Skeletal muscle satellite cell (primary cell): ENCODE measurements around the gene TAF1C.
A peak's percentile ranks its signal among the peaks of the same experiment; 100 is the strongest.
"Not testable (repeated sequence)": the region's sequence is repeated elsewhere in the genome, so short reads cannot be mapped to it uniquely, and the experiment has no call there.

Source experiments
- H3K27me3 ChIP-seq: 2 replicates; pipeline ENCODE4 v1.7.0; 2013; ENCODE audit warnings: low read length; ENCODE audit not compliant: control insufficient read depth, insufficient read depth
- H3K36me3 ChIP-seq: 2 replicates; pipeline ENCODE4 v1.7.0; 2013; ENCODE audit warnings: mild to moderate bottlenecking, control low read depth, low read length; ENCODE audit not compliant: insufficient read depth
- H3K4me1 ChIP-seq: 2 replicates; pipeline ENCODE4 v1.7.0; 2013; ENCODE audit warnings: low read length; ENCODE audit not compliant: control insufficient read depth, insufficient read depth
- H3K4me2 ChIP-seq: 2 replicates; pipeline ENCODE4 v1.7.0; 2013; ENCODE audit warnings: mild to moderate bottlenecking, low read length
- H3K4me3 ChIP-seq: 2 replicates; pipeline ENCODE4 v1.7.0; 2013; ENCODE audit warnings: low read length
- H3K9ac ChIP-seq: 2 replicates; pipeline ENCODE4 v1.7.0; 2013; ENCODE audit warnings: mild to moderate bottlenecking, low read depth, low read length, moderate library complexity
- H3K9me3 ChIP-seq: replicated peaks from 2 replicates; pipeline ENCODE4 v1.7.0; 2013; ENCODE audit warnings: mild to moderate bottlenecking, control low read depth, low read length

Gene TAF1C

GRCh38 chr16:84207879-84208278, 21.0 kb upstream of the TAF1C start:
- H3K9ac ChIP-seq: no peak overlapping the region
- no peak overlapping the region for H3K4me2 ChIP-seq
- peaks cover 20% of the 10 kb centered on the region for H3K27me3 ChIP-seq
- no peaks in the 10 kb centered on the region for H3K9me3 ChIP-seq
- no peak overlapping the region for H3K4me3 ChIP-seq
- H3K4me1 ChIP-seq: peaks cover 4% of the 10 kb centered on the region
- H3K36me3 ChIP-seq: no peaks in the 10 kb centered on the region

GRCh38 chr16:84207251-84207650, 20.4 kb upstream of the TAF1C start:
- no peak overlapping the region for H3K9ac ChIP-seq
- H3K4me1 ChIP-seq: peaks cover 4% of the 10 kb centered on the region
- no peak overlapping the region for H3K4me3 ChIP-seq
- H3K36me3 ChIP-seq: no peaks in the 10 kb centered on the region
- peaks cover 20% of the 10 kb centered on the region for H3K27me3 ChIP-seq
- H3K4me2 ChIP-seq: no peak overlapping the region
- H3K9me3 ChIP-seq: no peaks in the 10 kb centered on the region

DNA sequence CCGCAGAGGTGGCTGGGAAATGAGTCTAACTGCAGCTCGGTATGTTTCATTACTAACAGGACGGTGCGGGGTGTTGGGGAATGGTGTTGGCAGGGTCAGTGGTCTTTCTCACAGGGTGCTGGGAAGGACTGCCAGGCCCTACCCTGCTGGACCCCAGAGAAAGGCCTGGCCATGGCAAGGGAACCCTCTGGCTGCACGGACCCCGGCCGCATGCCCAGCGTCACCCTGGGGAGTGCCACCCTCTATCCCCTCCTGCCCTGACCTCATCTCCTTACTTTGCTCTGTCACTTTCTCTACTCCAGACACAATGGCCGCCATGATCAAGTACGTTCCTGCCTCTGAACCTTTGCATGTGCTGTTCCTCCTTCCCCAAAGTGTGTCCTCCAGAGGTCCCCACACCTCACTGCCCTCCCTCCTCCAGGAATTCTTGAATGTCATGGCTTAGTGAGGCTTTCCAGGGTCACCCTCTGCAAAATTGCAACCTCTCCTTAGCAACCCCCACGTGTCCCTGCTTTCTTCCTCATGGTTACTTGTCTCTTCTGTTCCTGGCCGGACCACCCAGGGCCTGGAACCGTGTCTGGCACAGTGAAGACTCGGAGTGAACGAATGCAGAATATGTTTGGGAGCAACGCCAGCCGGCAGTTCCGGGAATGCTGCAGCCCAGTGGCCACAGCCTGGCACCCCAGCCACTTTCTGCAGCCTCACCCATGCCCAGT, 19.3 kb upstream of the TAF1C start:
- Histone ChIP-seq H3K4me3 (no peak overlapping the region), H3K9me3 (no peaks in the 10 kb centered on the region), H3K27me3 (peaks cover 16% of the 10 kb centered on the region), H3K9ac (no peak overlapping the region), H3K4me1 (peaks cover 4% of the 10 kb centered on the region), H3K36me3 (no peaks in the 10 kb centered on the region), H3K4me2 (no peak overlapping the region)

GRCh38 chr16:84205123-84205522, 18.3 kb upstream of the TAF1C start:
- H3K4me3 ChIP-seq, H3K9ac ChIP-seq, H3K4me2 ChIP-seq, H3K9me3 ChIP-seq, H3K4me1 ChIP-seq, H3K36me3 ChIP-seq: not testable (repeated sequence)
- H3K27me3 ChIP-seq: peaks cover 16% of the 10 kb centered on the region

GRCh38 chr16:84204551-84204950, 17.7 kb upstream of the TAF1C start:
- H3K9ac ChIP-seq: not testable (repeated sequence)

GRCh38 chr16:84199861-84200260, 13.0 kb upstream of the TAF1C start:
- no peaks in the 10 kb centered on the region for H3K36me3 ChIP-seq
- H3K9me3 ChIP-seq: no peaks in the 10 kb centered on the region
- peak overlapping the region; percentile 16 for H3K4me2 ChIP-seq
- no peak overlapping the region for H3K9ac ChIP-seq
- peaks cover 3% of the 10 kb centered on the region for H3K27me3 ChIP-seq
- peaks cover 16% of the 10 kb centered on the region for H3K4me1 ChIP-seq
- no peak overlapping the region for H3K4me3 ChIP-seq

More at GRCh38 chr16:84204551-84204950, 17.7 kb upstream of the TAF1C start:
- H3K9me3 ChIP-seq, H3K36me3 ChIP-seq, H3K4me2 ChIP-seq, H3K4me3 ChIP-seq: not testable (repeated sequence)
- Histone ChIP-seq H3K27me3 (peaks cover 16% of the 10 kb centered on the region), H3K4me1 (peaks cover 11% of the 10 kb centered on the region)

DNA sequence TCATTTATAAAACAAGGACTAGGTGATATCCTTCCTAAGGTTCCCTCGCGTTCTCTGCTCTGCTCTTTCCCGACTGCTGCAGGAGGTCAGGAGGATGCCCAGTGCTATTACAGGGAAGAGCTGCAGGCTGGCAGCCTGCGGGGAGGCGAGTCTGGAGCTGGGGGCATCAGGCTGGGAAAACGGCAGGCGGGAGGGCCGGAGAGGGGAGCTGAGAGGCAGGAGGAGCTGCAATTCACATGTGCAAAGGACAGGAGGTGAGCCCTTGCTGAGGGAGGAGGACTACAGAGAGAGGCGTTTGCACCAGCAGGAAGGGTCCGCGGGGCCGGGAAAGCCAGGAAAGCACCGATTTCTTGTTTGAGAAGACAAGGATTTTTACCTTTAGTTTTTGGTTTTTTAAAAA, 12.2 kb upstream of the TAF1C start:
- Histone ChIP-seq H3K9me3 (no peaks in the 10 kb centered on the region), H3K9ac (no peak overlapping the region), H3K36me3 (no peaks in the 10 kb centered on the region), H3K4me3 (no peak overlapping the region), H3K4me1 (peaks cover 16% of the 10 kb centered on the region), H3K4me2 (no peak overlapping the region), H3K27me3 (peaks cover 11% of the 10 kb centered on the region)

GRCh38 chr16:84198401-84198800, 11.5 kb upstream of the TAF1C start:
- Histone ChIP-seq H3K4me1 (peaks cover 16% of the 10 kb centered on the region), H3K9ac (no peak overlapping the region), H3K9me3 (no peaks in the 10 kb centered on the region), H3K4me3 (no peak overlapping the region), H3K27me3 (peaks cover 18% of the 10 kb centered on the region), H3K4me2 (no peak overlapping the region), H3K36me3 (no peaks in the 10 kb centered on the region)

- H3K36me3 ChIP-seq: no peaks in the 10 kb centered on the region
- no peak overlapping the region for H3K4me2 ChIP-seq
- no peaks in the 10 kb centered on the region for H3K9me3 ChIP-seq
- peaks cover 21% of the 10 kb centered on the region for H3K27me3 ChIP-seq
- H3K4me3 ChIP-seq: no peak overlapping the region
- peaks cover 16% of the 10 kb centered on the region for H3K4me1 ChIP-seq
- H3K9ac ChIP-seq: no peak overlapping the region
These were observed 10.7 kb upstream of the TAF1C start for GRCh38 chr16:84197466-84198128.

DNA sequence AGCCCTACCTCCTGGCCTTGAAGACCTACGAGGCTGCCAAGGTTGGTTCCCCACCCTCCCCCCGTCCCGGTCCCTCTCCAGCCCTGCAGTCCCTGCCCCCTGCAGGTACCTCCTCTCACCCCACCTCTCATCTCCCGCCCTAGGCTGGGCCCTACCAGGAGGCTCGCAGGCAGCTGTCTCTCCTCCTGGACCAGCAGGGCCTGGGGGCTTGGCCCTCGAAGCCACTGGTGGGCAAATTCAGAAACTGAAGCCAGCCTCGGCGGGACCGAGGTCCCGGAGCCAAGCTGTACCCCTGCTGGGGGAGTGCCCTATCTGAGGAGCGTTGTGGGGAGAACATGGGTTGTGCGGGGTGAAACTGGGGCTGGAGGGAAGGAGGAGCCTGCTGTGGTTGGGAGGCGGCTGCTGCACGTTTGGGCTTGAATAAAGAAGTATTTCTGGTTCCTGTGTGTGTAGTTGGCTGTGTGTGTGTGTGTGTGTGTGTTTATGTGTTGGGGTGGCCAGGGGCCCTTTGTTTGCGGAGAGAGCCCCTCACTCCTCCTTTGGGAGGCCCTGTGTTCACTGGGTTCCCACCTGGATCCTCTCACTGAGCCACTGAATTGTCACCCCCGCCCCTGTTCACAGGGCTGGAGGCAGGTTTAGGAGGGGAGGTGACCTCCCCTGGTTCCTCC, 10.0 kb upstream of the TAF1C start:
- H3K4me1 ChIP-seq: peaks cover 16% of the 10 kb centered on the region
- H3K4me2 ChIP-seq: no peak overlapping the region
- H3K9ac ChIP-seq: no peak overlapping the region
- no peaks in the 10 kb centered on the region for H3K9me3 ChIP-seq
- no peak overlapping the region for H3K4me3 ChIP-seq
- peaks cover 21% of the 10 kb centered on the region for H3K27me3 ChIP-seq
- H3K36me3 ChIP-seq: no peaks in the 10 kb centered on the region

- H3K9ac ChIP-seq: no peak overlapping the region
- H3K4me3 ChIP-seq: no peak overlapping the region
- H3K4me2 ChIP-seq: no peak overlapping the region
- peaks cover 16% of the 10 kb centered on the region for H3K4me1 ChIP-seq
- H3K27me3 ChIP-seq: peaks cover 21% of the 10 kb centered on the region
- no peaks in the 10 kb centered on the region for H3K36me3 ChIP-seq
- no peaks in the 10 kb centered on the region for H3K9me3 ChIP-seq
These were observed 9.2 kb upstream of the TAF1C start for GRCh38 chr16:84196101-84196500.
